CD14-positive monocyte (primary cell): Measurements from ENCODE around the gene OSGEP. TPM values are rescaled to one million over a fixed set of nuclear protein-coding genes. Genes with fewer than 3 reads are reported as not detected.

Experiments used
- DNase-seq, 3 donors: peaks; one replicate each; pipeline ENCODE4 v3.0.0-alpha.2; 2011 to 2022
- H2AFZ ChIP-seq: 2 replicates; pipeline ENCODE4 v1.6.0; 2012; ENCODE audit warnings: mild to moderate bottlenecking, low read depth, low read length, inconsistent platforms; ENCODE audit not compliant: insufficient read depth, poor library complexity, severe bottlenecking
- H3K27ac ChIP-seq, 2 donors: 1 replicate in 1 of 2; 2 replicates in 1 of 2; pipeline ENCODE4 v1.5.1; 2012 to 2013; ENCODE audit warnings: low read length in 2 of 2, control low read depth in 1 of 2, inconsistent platforms in 1 of 2, low read depth in 1 of 2, mild to moderate bottlenecking in 1 of 2
- H3K27me3 ChIP-seq, 2 donors: one replicate each; pipeline versions ENCODE4 v1.6.0 to v1.6.1; 2011 to 2013; ENCODE audit warnings: low read length in 2 of 2; ENCODE audit not compliant: control insufficient read depth in 2 of 2, insufficient read depth in 2 of 2
- H3K36me3 ChIP-seq, 2 donors: replicated peaks in 1 of 2; 1 replicate in 1 of 2; 2 replicates in 1 of 2; pipeline versions ENCODE4 v1.5.1 to v1.6.1; 2012 to 2013; ENCODE audit warnings: low read length in 2 of 2, control low read depth in 1 of 2, inconsistent platforms in 1 of 2, mild to moderate bottlenecking in 1 of 2; ENCODE audit not compliant: insufficient read depth in 2 of 2, control insufficient read depth in 1 of 2
- H3K4me1 ChIP-seq, 2 donors: 1 replicate in 1 of 2; 2 replicates in 1 of 2; pipeline versions ENCODE4 v1.5.1 to v1.6.1; 2012 to 2013; ENCODE audit warnings: low read length in 2 of 2, control low read depth in 1 of 2, inconsistent platforms in 1 of 2, mild to moderate bottlenecking in 1 of 2, moderate library complexity in 1 of 2; ENCODE audit not compliant: insufficient read depth in 2 of 2, control insufficient read depth in 1 of 2
- H3K4me2 ChIP-seq: replicated peaks from 2 replicates; pipeline ENCODE3; 2012; ENCODE audit warnings: low read length, moderate library complexity, mild to moderate bottlenecking; ENCODE audit not compliant: poor library complexity, severe bottlenecking; ENCODE audit errors: extremely low read depth
- H3K4me3 ChIP-seq, 3 experiments: fragments of 200-600 bp in 1 of 3; sonication (generic) in 1 of 3; replicated peaks in 1 of 3; 1 replicate in 2 of 3; 2 replicates in 1 of 3; pipeline ENCODE4 v1.5.1; 2011 to 2013; ENCODE audit warnings: low read length in 3 of 3, mild to moderate bottlenecking in 3 of 3, control low read depth in 2 of 3, low read depth in 2 of 3, inconsistent platforms in 1 of 3, moderate library complexity in 1 of 3
- H3K79me2 ChIP-seq: 2 replicates; pipeline ENCODE4 v1.6.0; 2012; ENCODE audit warnings: mild to moderate bottlenecking, control low read depth, inconsistent platforms, low read length, moderate library complexity; ENCODE audit not compliant: insufficient read depth
- H3K9ac ChIP-seq: 2 replicates; pipeline ENCODE4 v1.6.0; 2017; ENCODE audit warnings: low read length, mild to moderate bottlenecking; ENCODE audit not compliant: insufficient read depth, poor library complexity, severe bottlenecking
- H3K9me3 ChIP-seq, 2 donors: replicated peaks in 1 of 2; 1 replicate in 1 of 2; 2 replicates in 1 of 2; pipeline versions ENCODE4 v1.5.1 to v1.6.1; 2012 to 2013; ENCODE audit warnings: low read length in 2 of 2, control low read depth in 1 of 2; ENCODE audit not compliant: control insufficient read depth in 1 of 2, insufficient read depth in 1 of 2
- H4K20me1 ChIP-seq: 2 replicates; pipeline ENCODE4 v1.6.0; 2012; ENCODE audit warnings: mild to moderate bottlenecking, low read length, control low read depth, moderate library complexity; ENCODE audit not compliant: insufficient read depth
- H3K27ac Mint-ChIP-seq, 7 donors: one replicate each; pipeline ENCODE4 v1.8.0; 2020; ENCODE audit warnings: mild to moderate bottlenecking in 7 of 7, mixed read lengths in 7 of 7, moderate library complexity in 6 of 7, inconsistent platforms in 2 of 7
- H3K27me3 Mint-ChIP-seq, 3 donors: one replicate each; pipeline ENCODE4 v1.8.0; 2021 to 2022; ENCODE audit warnings: low read depth in 3 of 3, mild to moderate bottlenecking in 3 of 3, mixed read lengths in 3 of 3, moderate library complexity in 3 of 3, inconsistent platforms in 1 of 3
- H3K36me3 Mint-ChIP-seq, 2 donors: one replicate each; pipeline ENCODE4 v1.8.0; 2020; ENCODE audit warnings: mixed read lengths in 2 of 2, inconsistent platforms in 1 of 2, mild to moderate bottlenecking in 1 of 2
- H3K4me1 Mint-ChIP-seq: one replicate; pipeline ENCODE4 v1.8.0; 2020; ENCODE audit warnings: mild to moderate bottlenecking, mixed read lengths
- H3K4me3 Mint-ChIP-seq, 2 donors: one replicate each; pipeline ENCODE4 v1.8.0; 2020; ENCODE audit warnings: mild to moderate bottlenecking in 2 of 2, mixed read lengths in 2 of 2, moderate library complexity in 1 of 2
- H3K9me3 Mint-ChIP-seq, 7 donors: one replicate each; pipeline ENCODE4 v1.8.0; 2020 to 2022; ENCODE audit warnings: mixed read lengths in 7 of 7, mild to moderate bottlenecking in 6 of 7, moderate library complexity in 6 of 7, inconsistent platforms in 2 of 7
- WGBS: methylation state at CpG from one replicate; pipeline ENCODE4 v1.1.5; 2013; ENCODE audit warnings: missing lambda C conversion rate; ENCODE audit not compliant: insufficient coverage; 5-methylcytosine and 5-hydroxymethylcytosine counted together
- intact Hi-C, 2 donors: fragments of 100-400 bp; cut with micrococcal nuclease; formaldehyde crosslinking; loops; one replicate each; pipeline versions ENCODE4 v1.15.0 to v1.15.1; 2023
- polyA plus RNA-seq, 3 donors: library from polyadenylated mRNA; depleted of rRNA in 1 of 3; unstranded in 2 of 3; stranded (reverse) in 1 of 3; fragments of 300-500 nt in 2 of 3; fragments of >200 nt in 1 of 3; fragmentation: Illumina TruSeq in 2 of 3; gene quantifications; 1 replicate in 2 of 3; 2 replicates in 1 of 3; pipeline ENCODE4 v1.2.3, GENCODE V29; 2012 to 2021
- TF ChIP-seq, protein P1 (sequence below): fragments of 200-600 bp; IDR thresholded peaks from one replicate; pipeline ENCODE4 v1.8.0; 2022; ENCODE audit warnings: antibody characterized with exemption, mild to moderate bottlenecking

Gene OSGEP
- polyA plus RNA-seq, 3 donors: 34.7 to 112 (median 40.0) TPM

DNA sequence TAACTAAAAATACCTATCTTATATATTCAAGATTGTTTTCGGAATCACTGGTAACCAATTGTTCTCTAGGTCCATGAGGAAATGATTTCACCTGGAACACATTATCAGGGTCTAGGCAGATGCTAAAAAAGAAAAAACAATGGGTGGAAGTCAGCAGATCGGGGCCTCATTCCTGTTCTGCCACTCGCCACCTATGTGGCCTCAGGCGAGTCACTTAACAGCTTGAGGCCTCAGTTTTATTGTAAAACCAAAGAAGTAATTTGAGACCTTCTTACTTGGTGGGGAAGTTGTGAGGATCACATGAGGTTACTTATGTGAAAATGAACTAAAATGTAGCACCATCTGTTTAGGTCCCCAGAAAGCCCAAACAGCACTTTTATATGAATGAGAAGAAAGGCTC, 44.5 kb upstream of the OSGEP start:
- peaks cover 40% of the 10 kb centered on the region for H3K4me1 Mint-ChIP-seq

DNA sequence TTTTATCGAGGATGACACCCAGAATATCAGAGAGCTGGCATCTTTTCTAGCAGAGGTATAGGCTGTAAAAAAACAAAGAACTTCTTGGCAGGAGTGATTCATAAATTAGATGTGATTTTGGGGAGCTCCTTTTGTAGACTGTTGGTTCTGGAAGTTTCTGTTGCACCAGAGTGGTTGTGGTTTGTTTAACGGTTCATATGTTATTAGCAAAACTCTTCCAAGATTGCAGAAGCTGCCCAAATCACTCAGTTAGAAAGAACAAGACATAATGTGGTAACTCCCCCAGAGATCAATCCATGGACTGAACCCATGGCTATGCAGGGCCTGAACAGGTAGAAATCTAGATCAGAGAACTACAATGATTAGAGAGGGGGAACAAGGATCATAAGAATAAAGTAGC, 44.0 kb upstream of the OSGEP start:
- H3K4me2 ChIP-seq: no peak overlapping the region
- no peaks in the 10 kb centered on the region for H3K36me3 ChIP-seq
- H3K4me1 ChIP-seq: peaks cover 34 to 43% of the 10 kb centered on the region in 2 donors
- H3K9ac ChIP-seq: no peak overlapping the region
- H3K4me3 ChIP-seq: no peak overlapping the region
- DNase-seq: no peak
- H3K27ac ChIP-seq: no peak overlapping the region
- H3K79me2 ChIP-seq: no peaks in the 10 kb centered on the region
- intact Hi-C loops: no loop called here
- H3K4me3 Mint-ChIP-seq: no peak overlapping the region
- WGBS: 100% methylated on average over 1 of the region's 2 CpGs
- peak overlapping the region in 2 of 7 donors; percentile 12 to 69 for H3K27ac Mint-ChIP-seq
- peaks cover 0 to 7% (median 4%) of the 10 kb centered on the region in 7 donors for H3K9me3 Mint-ChIP-seq
- peaks cover 39% of the 10 kb centered on the region for H3K4me1 Mint-ChIP-seq
- H3K9me3 ChIP-seq: no peaks in the 10 kb centered on the region
- H3K27me3 Mint-ChIP-seq: peaks cover 0 to 3% (median 0%) of the 10 kb centered on the region in 3 donors
- TF ChIP-seq, protein P1, sequence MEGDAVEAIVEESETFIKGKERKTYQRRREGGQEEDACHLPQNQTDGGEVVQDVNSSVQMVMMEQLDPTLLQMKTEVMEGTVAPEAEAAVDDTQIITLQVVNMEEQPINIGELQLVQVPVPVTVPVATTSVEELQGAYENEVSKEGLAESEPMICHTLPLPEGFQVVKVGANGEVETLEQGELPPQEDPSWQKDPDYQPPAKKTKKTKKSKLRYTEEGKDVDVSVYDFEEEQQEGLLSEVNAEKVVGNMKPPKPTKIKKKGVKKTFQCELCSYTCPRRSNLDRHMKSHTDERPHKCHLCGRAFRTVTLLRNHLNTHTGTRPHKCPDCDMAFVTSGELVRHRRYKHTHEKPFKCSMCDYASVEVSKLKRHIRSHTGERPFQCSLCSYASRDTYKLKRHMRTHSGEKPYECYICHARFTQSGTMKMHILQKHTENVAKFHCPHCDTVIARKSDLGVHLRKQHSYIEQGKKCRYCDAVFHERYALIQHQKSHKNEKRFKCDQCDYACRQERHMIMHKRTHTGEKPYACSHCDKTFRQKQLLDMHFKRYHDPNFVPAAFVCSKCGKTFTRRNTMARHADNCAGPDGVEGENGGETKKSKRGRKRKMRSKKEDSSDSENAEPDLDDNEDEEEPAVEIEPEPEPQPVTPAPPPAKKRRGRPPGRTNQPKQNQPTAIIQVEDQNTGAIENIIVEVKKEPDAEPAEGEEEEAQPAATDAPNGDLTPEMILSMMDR: no peak
- H3K36me3 Mint-ChIP-seq: no peaks in the 10 kb centered on the region
- no peaks in the 10 kb centered on the region for H4K20me1 ChIP-seq
- H3K27me3 ChIP-seq: no peaks in the 10 kb centered on the region
- H2AFZ ChIP-seq: peak overlapping the region; percentile 40

More for the DNA sequence above, 44.5 kb upstream of the OSGEP start:
- TF ChIP-seq, protein P1: no peak
- Histone ChIP-seq H4K20me1 (no peaks in the 10 kb centered on the region), H3K27me3 (no peaks in the 10 kb centered on the region), H3K9ac (no peak overlapping the region), H2AFZ (peak overlapping the region; percentile 40), H3K79me2 (no peaks in the 10 kb centered on the region), H3K4me3 (no peak overlapping the region), H3K9me3 (no peaks in the 10 kb centered on the region), H3K36me3 (no peaks in the 10 kb centered on the region), H3K4me2 (no peak overlapping the region), H3K27ac (no peak overlapping the region), H3K4me1 (peaks cover 33 to 43% of the 10 kb centered on the region in 2 donors)
- intact Hi-C loops: no loop called here
- Mint-ChIP-seq H3K36me3 (no peaks in the 10 kb centered on the region), H3K4me3 (no peak overlapping the region), H3K9me3 (peaks cover 0 to 7% (median 4%) of the 10 kb centered on the region in 7 donors), H3K27ac (no peak overlapping the region), H3K27me3 (peaks cover 0 to 3% (median 0%) of the 10 kb centered on the region in 3 donors)
- no CpG with 5 or more reads among the region's 4 CpGs for WGBS
- no peak for DNase-seq
